ENCODE measurements around the gene ITPK1. TPM values are rescaled to one million over a fixed set of nuclear protein-coding genes. Genes with fewer than 3 reads are reported as not detected.

ITPK1 gene
- total RNA-seq, 1 experiment from 2014 or later = 25.9 TPM

- intact Hi-C loops (cut with micrococcal nuclease; ENCODE audit: unreplicated experiment) = no loop called here
- ChIA-PET POLR2A (interaction anchor here (0.6 kb wide), 1 partner anchor 118 kb away, joined by 11 read pairs; no protein-coding TSS in a partner anchor), CTCF (interaction anchor here (0.6 kb wide), 1 partner anchor 1349 kb away, joined by 3 read pairs; no protein-coding TSS in a partner anchor)
- DNase-seq (ENCODE audit: low read depth, low spot score) = no peak
- ATAC-seq = no peak
- Histone ChIP-seq H3K4me3 (ENCODE audit: low read depth in 2 of 2, low read length in 2 of 2) (no peak overlapping the region), H3K4me1 (ENCODE audit: control insufficient read depth, insufficient read depth, low read length) (no peaks in the 10 kb centered on the region), H3K9me3 (ENCODE audit: control insufficient read depth, insufficient read depth, low read depth, low read length) (no peaks in the 10 kb centered on the region), H3K27me3 (ENCODE audit: control insufficient read depth, insufficient read depth, low read length) (no peaks in the 10 kb centered on the region), H3K36me3 (ENCODE audit: control insufficient read depth, insufficient read depth, low read length) (no peaks in the 10 kb centered on the region), H3K27ac (ENCODE audit: low read length) (no peak overlapping the region)
- in situ Hi-C loops (cut with HindIII; ENCODE audit: low pct_unique_long_range_greater_than_20kb, low sequenced_read_pairs) = no loop called here
- BruUV-seq (replicated peaks) = no TSS peak
- TF ChIP-seq POLR2AphosphoS5 (IDR thresholded peaks at IDR 0.05; ENCODE audit: low read depth, low read length) = no peak
- no peak for TF ChIP-seq CTCF (IDR thresholded peaks at IDR 0.05)
- no peak for TF ChIP-seq REST (IDR thresholded peaks at IDR 0.05; ENCODE audit: insufficient read depth in 1 of 2, low read depth in 2 of 2, low read length in 1 of 2)
- no peak for TF ChIP-seq TCF7L2 (IDR thresholded peaks at IDR 0.05; ENCODE audit: low read depth, low read length)
- TF ChIP-seq SIN3A (IDR thresholded peaks at IDR 0.05; ENCODE audit: borderline replicate concordance, insufficient read depth, low read depth, low read length) = no peak
These were observed 145.5 kb downstream of the ITPK1 start for GRCh38 chr14:92970271-92970670.

GRCh38 chr14:92969871-92970270 is 145.9 kb downstream of the ITPK1 start:
- DNase-seq (ENCODE audit: low read depth, low spot score) = no peak
- BruUV-seq (replicated peaks) = no TSS peak
- no peak overlapping the region for H3K4me3 ChIP-seq (ENCODE audit: low read depth in 2 of 2, low read length in 2 of 2)
- TF ChIP-seq CTCF (IDR thresholded peaks at IDR 0.05) (no peak), TCF7L2 (IDR thresholded peaks at IDR 0.05; ENCODE audit: low read depth, low read length) (no peak), POLR2AphosphoS5 (IDR thresholded peaks at IDR 0.05; ENCODE audit: low read depth, low read length) (no peak), SIN3A (IDR thresholded peaks at IDR 0.05; ENCODE audit: borderline replicate concordance, insufficient read depth, low read depth, low read length) (no peak), REST (IDR thresholded peaks at IDR 0.05; ENCODE audit: insufficient read depth in 1 of 2, low read depth in 2 of 2, low read length in 1 of 2) (no peak)
- H3K4me1 ChIP-seq (ENCODE audit: control insufficient read depth, insufficient read depth, low read length) = no peaks in the 10 kb centered on the region
- H3K27ac ChIP-seq (ENCODE audit: low read length) = no peak overlapping the region
- 0 out of 2 replicates have a peak, but pooled peaks have one; percentile 26 for ATAC-seq
- CTCF ChIA-PET = interaction anchor here (0.6 kb wide), 2 partner anchors 194 to 1349 kb away, joined by 3 to 5 read pairs; no protein-coding TSS in a partner anchor
- POLR2A ChIA-PET = no interaction called here
- H3K27me3 ChIP-seq (ENCODE audit: control insufficient read depth, insufficient read depth, low read length) = no peaks in the 10 kb centered on the region
- in situ Hi-C loops (cut with HindIII; ENCODE audit: low pct_unique_long_range_greater_than_20kb, low sequenced_read_pairs) = no loop called here
- intact Hi-C loops (cut with micrococcal nuclease; ENCODE audit: unreplicated experiment) = no loop called here
- H3K36me3 ChIP-seq (ENCODE audit: control insufficient read depth, insufficient read depth, low read length) = no peaks in the 10 kb centered on the region
- H3K9me3 ChIP-seq (ENCODE audit: control insufficient read depth, insufficient read depth, low read depth, low read length) = no peaks in the 10 kb centered on the region

Measured in Panc1 (cell line).